Germinal center (tissue), 1 donor: Measurements from ENCODE around the gene OR8S1.

ENCODE experiments used
- DNase-seq: peaks from one replicate; pipeline ENCODE4 v3.0.0; 2012; ENCODE audit warnings: mixed read lengths, low spot score

The OR8S1 gene

GRCh38 chr12:48556631-48557030, 31.2 kb downstream of the OR8S1 start:
- no peak for DNase-seq

GRCh38 chr12:48557919-48558318, 32.5 kb downstream of the OR8S1 start:
- no peak for DNase-seq

- DNase-seq: no peak
Measured at GRCh38 chr12:48567731-48568130, 42.3 kb downstream of the OR8S1 start.

GRCh38 chr12:48569946-48570345, 44.5 kb downstream of the OR8S1 start, which contains the start of gene LALBA:
LALBA (minus strand) TSS chr12:48570046; CDS start chr12:48570020, 26 bp downstream.
- DNase-seq: no peak

- DNase-seq: no peak
Measured at GRCh38 chr12:48572326-48572725, 46.9 kb downstream of the OR8S1 start.
